NOMO-1 (cell line): ENCODE results near the gene ATAT1.

Source experiments
- DNase-seq, 2 experiments: peaks; one replicate each; lab custom pipeline; 2025; ENCODE audit not compliant: unreplicated experiment in 2 of 2; lab: John Stamatoyannopoulos, UW

ATAT1 gene

GRCh38 chr6:30612687-30613248 is 13.9 kb upstream of the ATAT1 start:
- no peak for DNase-seq

DNA sequence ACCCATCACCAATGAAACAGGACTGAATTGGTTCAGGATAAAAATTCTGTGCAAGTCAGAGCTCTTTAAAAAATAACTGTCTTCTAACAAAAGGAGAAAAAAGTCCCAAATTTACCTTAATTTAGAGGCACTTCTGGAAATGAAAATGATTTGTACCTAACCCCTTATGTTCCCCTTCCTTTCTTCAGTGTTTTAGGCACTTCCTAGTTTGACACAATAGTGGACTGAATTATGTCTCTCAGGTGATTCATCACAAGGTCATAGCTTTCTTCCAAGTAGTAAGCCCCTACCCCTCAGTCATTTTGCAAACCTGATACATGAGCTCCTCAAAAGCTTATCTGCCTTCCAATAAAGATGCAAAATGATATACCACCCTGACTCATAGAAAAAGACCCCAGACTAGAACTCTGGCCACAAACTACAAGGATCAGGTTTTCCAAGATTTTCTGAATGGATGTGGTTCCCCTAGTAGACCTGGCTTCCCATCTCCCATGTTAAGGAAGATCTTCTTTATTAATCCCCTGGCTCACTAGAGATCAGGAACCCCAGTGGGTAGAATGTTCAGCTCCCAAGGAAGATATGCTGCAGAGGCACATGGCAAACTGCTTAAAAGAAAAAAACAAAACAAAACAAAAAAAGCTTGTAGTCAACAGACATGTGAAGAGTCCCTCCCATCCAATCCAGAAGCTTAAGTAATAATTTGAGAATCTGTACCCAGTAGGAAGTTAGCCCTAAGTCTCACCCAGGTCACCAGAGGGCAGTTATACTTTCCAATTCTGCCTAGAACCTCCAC is 13.2 kb upstream of the ATAT1 start:
- DNase-seq, result peak in 1 of 2 experiments; percentile 12

DNA sequence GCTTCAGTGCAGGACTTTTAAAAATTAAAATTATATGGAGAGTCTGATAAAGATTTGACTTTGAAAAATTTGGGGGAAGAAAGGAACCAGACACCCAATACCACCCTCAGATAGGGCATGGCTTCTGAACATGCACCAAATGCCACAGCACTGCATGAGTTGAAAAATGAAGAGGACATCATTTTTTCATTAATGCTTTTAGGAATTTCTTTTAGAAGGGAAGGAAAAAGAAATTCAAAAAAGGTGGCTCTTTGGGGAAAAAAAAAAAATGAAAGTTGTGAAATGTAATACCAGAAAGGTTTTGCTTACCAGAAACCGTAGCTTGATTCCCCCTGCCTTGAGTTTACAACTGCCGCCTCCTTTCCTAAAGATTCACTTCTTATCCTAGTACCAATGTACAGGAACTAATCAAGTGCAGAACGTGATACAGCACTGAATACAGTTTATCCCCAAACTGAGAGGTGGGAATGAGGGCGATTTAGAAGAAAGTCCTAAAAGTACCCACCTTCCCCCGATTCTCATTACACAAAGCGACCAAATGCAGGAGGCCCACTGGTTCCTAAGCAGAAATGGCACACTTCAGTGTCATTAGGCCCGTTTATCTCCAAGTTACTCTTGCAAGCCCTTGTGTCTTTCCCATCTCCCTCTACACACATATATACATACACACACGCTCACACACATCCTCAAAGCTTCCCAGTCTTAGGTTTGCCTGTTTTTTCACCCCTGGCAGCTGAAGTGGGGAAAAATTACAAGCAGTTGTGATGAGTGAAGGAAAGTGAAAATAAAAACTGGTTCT is 12.4 kb upstream of the ATAT1 start:
- no peak for DNase-seq

DNA sequence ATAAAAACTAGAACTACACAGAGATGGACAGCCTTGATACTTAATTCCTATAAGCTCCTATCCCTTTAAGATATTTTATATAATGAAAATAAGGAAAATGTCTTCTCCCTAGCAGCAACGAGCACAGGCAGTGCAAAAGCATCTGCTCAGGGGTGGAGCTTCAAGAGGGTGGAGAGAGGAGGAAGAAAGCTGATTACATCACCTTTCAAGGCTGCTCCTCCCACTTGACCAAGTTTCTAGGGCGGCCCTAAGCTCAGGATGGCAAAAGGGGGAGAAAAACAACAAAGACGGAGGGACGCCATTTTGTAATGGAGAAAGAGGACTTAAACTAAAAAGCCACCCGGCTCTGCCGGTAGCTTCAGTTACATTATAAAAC is 11.8 kb upstream of the ATAT1 start:
- DNase-seq, result peak; percentile 92 to 98

GRCh38 chr6:30615219-30615957 is 11.3 kb upstream of the ATAT1 start:
- DNase-seq, result peak; percentile 46 to 70

- DNase-seq, result peak in 1 of 2 experiments; percentile 44
These were observed 10.5 kb upstream of the ATAT1 start for GRCh38 chr6:30615958-30616810.

DNA sequence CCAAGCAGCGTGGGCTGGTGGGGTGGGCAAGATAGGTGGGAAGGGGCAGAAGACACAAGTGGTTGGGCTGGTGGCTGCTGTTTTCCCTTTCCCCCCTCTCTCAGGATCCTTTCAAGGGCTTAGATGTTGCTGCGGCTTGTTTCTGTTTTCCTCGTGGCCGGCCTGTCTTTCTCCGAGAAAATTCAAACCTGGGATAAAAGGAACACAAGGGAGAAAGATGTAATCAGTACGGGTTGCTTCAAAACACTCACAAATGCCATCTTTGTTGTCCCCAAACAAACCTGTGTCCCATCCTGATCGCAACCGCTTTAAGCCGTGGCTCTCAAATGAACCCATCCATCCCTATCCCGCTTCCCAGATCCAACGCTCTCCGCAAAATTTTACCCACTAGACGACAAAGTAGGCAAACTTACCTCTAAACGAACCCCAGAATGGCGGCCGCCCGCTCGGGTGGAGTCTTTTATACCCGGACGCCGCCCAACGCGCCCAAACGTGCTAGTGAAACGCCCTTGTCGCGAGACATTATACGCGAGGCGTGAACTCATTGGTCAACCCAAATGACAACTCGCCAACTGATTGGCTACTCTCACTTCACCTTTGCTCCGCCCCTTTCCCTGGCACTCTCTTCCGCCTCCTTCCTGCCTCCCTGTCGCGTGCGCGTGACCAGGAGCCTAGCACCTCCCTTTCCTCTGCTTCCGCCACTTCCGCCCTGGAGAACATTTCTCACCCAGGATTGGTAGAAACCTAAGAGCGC is 9.7 kb upstream of the ATAT1 start, which contains the start of gene PPP1R10:
TSS of gene PPP1R10 (minus strand) at position 433 of the 754 bp plus-strand sequence. CDS start 7,299 bp downstream, outside the sequence.
- DNase-seq, result peak; percentile 97 to 99

DNA sequence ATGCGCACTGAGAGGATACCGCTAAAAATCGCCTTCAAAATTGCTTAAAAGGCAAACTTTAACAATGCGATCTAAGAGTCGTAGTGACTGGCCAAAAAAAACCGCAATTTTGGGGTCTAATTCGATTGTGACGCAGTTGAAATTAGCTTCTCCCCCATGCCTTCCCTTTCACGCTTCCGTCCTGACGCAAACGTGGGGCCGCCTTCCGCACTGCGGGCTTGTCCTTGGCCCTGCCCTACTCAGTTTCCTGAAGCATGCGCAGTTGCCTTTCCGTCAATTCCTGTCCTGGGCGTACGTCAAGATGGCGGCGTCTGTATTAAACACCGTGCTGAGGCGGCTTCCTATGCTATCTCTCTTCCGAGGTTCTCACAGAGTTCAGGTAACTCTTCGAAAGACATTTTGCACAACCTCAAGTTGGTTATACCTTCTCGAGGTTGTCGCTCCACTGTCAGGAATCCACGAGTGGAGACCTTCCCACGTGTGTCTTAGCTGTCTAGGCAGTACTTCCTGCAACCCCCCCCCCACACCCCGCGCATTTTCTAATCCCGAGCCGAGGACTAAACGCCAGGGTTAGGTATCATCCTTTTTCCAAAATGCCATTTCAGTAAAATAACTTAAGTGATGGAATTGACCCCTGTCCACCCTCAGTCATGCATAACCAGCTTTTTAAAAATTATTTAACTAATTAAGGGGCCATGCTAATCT is 9.0 kb upstream of the ATAT1 start, which contains the start of gene MRPS18B:
TSS of gene MRPS18B (plus strand) at position 276 of the 705 bp plus-strand sequence. CDS start at position 302, 26 bp downstream.
- DNase-seq, result peak; percentile 97 to 99

- no peak for DNase-seq
These were observed 8.3 kb upstream of the ATAT1 start for GRCh38 chr6:30618270-30618797.

- no peak for DNase-seq
These were observed 7.1 kb upstream of the ATAT1 start for GRCh38 chr6:30619561-30619960.

- no peak for DNase-seq
These were observed 1.2 kb upstream of the ATAT1 start for GRCh38 chr6:30625511-30625910.

- no peak for DNase-seq
These were observed 9.2 kb downstream of the ATAT1 start for GRCh38 chr6:30635834-30636233.

GRCh38 chr6:30640481-30640880 is 13.8 kb downstream of the ATAT1 start:
- DNase-seq, result no peak

GRCh38 chr6:30641048-30641447 is 14.4 kb downstream of the ATAT1 start:
- DNase-seq, result no peak

GRCh38 chr6:30643656-30644055 is 17.0 kb downstream of the ATAT1 start:
- no peak for DNase-seq

DNA sequence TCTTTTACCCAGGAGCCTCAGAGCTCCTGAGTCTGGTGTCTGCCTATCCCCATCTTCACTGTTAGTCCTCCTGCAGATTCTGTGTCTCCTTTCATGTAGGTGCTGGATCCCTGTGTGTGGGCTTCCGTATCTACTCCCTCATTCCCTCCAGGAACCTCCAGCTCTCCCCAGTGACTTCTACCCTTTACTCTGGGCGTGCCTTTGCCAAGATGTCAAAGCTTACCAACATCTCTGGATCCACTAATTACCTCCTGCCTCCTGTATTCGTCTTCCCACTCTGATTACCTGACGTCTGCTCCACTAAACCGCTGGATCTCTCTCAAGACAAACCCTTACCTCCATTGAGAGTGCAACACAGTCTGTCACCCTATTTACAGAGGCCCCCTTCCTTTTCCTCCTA is 18.1 kb downstream of the ATAT1 start:
- DNase-seq, result no peak

DNA sequence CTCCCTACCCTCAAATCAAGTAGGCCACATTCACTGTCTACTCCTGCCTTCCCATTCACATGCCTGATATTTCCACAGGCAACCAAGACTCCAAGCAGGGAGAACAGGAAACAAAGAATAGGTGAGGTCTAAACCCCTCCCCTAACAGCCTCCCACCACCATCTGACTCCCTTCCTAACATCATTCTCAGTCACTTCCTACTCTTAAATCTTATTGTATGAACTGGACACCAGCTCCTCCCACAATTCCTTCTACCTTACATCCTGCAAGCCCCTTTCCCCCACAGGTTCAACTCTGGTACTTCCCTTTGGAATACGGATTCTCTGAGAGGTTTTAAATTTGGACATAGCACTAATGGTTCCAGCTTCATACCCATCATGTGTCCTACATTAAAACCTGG is 19.3 kb downstream of the ATAT1 start:
- no peak for DNase-seq
